GM15510 (cell line): ENCODE results near the gene SLC25A39.
A peak's percentile ranks its signal among the peaks of the same experiment; 100 is the strongest.

ENCODE experiments used
- POLR2A ChIP-seq: IDR thresholded peaks from 3 replicates; pipeline ENCODE4 v1.6.1; 2011; ENCODE audit warnings: borderline replicate concordance; ENCODE audit not compliant: insufficient read length; ENCODE audit errors: extremely low read depth

The SLC25A39 gene

DNA sequence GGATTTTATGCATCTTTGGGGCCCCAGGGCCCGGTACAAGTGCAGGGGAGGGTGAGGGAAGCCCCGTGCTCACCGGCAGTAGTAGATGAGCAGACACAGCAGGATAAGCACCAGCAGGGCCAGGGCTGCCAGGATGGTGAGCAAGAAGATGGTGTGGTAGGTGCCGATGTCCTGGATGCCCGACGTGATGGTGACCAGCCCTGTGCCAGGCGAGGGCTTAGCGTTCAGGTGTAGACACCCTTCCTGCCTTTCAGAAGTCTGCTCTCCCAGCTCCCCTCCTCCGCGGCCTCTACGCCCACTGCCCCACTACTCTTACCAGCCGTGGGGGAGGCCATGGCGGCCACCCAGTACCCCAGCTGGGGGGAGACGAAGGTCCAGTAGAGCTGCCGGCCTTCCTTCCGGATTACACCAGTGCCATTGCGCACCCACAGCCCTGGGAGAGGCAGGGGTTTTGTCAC lies 31.0 kb upstream of the SLC25A39 start:
- no peak for TF ChIP-seq POLR2A

DNA sequence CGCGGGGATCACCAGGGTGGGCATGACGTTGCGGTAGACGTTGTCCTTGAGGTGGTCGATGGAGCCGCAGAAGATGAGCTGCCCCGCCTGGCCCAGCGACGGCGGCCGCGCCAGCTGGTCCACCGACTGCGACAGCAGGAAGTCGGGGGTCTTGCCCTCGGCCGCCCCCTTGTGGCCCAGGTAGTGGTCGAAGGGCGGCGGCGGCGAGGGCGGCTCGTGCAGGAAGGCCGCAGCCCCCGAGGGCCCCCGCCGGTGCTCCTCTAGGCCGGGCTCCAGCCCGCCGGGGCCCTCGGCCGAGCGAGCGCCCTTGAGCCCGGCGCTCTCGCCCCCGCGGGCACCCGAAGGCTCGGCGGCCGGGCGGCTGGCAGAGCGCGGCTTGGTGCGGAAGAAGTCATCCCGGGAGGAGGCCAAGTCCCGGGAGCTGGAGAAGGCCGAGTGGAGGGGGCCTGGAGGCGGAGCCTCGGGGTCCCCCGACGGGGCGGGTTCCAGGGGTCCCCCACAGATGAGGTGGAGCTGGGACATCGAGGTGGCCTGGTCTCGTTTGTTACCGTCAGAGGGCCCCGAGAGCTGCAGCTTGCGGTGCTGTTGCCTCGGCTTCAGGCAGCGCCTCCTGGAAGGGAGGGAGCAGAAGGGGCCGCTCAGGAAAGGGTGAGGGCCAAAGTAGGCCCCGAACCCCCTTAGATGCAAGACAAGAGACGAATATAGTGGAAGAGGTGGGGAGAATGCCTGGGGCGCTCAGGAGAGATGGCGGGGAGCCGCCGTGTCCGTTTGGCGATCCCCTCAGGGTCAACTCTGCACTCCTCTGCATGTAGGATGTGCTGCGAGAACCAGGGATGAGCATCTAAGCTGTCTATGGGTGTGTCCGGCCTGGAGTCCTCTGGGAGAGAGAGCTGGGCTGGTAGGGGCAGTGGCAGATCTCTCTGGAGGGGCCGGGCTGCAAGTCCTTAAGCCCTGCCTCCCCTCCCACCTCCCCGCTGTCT lies 30.2 kb upstream of the SLC25A39 start:
- no peak for TF ChIP-seq POLR2A

DNA sequence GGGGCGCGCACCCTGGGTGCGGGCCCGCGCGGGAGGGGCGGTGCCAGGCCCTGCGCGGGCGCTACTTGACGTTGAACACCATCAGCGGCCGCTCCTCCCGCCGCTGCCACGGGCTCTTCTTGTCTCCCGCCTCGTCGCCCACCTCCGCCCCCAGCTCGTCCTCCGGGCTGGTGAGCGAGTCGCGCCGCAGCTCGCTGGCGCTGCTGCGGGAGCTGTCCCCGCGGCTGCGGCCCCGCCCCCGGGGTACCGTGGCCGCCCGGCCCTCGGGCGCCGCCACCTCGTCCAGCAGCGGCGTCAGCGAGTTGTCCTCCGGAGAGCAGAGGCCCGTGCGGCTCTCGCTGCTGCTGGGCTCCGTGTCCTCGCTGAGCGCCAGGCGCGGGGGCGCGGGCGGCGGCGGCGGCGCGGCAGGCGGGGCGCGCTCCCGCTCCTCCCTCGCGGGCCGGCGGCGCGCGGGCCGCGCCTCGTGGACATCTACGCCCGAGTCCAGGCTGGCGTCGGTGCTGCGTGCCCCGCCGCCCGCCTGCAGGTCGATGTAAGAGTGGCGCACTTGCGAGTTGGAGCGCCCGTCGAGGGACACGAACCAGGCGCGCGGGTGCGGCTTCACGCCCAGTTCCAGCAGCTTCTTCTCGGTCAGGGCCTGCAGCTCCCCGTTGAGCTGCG lies 29.2 kb upstream of the SLC25A39 start:
- no peak for TF ChIP-seq POLR2A

DNA sequence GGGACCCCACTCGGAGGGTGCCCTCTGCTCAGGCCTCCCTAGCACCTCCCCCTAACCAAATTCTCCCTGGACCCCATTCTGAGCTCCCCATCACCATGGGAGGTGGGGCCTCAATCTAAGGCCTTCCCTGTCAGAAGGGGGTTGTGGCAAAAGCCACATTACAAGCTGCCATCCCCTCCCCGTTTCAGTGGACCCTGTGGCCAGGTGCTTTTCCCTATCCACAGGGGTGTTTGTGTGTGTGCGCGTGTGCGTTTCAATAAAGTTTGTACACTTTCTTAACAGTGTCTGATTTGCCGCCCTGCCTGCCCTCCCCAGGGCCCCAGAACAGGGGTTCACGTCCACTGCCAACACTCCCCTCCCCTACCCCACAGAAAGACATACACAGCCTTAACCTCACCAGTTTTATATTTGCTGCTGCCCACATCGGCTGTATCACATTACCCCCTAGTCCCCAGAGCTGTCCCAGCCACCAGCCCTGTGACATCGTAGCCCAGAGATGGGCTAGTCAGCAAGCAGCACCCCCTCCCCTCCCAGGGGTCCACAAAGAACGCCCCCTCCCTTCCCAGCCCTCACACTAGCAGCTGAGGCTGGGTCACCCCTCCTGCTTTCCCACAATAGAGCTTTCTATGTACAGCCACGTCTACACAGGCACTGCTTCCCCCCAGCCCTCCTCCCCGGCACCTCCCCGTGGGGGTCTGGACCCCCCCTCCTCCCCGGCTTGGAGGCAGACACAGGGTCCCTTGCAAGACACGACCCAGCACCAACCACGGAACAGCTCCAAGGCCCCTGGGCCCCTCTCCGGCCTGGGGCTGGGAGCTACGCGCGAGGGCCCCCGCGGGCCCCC lies 28.4 kb upstream of the SLC25A39 start:
- TF ChIP-seq POLR2A: no peak

DNA sequence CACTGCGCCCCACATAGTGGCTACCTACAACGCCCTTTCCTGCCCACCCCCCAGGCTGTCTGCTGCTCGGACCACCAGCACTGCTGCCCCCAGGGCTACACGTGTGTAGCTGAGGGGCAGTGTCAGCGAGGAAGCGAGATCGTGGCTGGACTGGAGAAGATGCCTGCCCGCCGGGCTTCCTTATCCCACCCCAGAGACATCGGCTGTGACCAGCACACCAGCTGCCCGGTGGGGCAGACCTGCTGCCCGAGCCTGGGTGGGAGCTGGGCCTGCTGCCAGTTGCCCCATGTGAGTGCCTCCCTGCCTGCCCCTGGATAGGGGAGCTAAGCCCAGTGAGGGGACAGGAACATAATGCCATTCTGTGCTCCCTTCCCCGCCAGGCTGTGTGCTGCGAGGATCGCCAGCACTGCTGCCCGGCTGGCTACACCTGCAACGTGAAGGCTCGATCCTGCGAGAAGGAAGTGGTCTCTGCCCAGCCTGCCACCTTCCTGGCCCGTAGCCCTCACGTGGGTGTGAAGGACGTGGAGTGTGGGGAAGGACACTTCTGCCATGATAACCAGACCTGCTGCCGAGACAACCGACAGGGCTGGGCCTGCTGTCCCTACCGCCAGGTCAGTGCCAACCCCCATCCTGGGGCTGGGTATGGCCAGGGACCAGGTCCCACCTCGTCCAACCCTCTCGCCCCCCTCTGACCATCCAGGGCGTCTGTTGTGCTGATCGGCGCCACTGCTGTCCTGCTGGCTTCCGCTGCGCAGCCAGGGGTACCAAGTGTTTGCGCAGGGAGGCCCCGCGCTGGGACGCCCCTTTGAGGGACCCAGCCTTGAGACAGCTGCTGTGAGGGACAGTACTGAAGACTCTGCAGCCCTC lies 27.6 kb upstream of the SLC25A39 start:
- no peak for TF ChIP-seq POLR2A

DNA sequence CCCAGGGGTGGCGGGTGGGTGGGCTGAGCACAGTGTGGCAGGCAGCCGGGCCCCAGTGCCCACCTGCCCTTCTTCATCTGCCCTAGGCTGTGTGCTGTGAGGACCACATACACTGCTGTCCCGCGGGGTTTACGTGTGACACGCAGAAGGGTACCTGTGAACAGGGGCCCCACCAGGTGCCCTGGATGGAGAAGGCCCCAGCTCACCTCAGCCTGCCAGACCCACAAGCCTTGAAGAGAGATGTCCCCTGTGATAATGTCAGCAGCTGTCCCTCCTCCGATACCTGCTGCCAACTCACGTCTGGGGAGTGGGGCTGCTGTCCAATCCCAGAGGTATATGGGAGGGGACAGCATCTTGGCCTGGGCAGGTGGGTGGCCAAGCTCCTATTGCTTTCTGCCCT lies 26.8 kb upstream of the SLC25A39 start:
- TF ChIP-seq POLR2A: no peak

DNA sequence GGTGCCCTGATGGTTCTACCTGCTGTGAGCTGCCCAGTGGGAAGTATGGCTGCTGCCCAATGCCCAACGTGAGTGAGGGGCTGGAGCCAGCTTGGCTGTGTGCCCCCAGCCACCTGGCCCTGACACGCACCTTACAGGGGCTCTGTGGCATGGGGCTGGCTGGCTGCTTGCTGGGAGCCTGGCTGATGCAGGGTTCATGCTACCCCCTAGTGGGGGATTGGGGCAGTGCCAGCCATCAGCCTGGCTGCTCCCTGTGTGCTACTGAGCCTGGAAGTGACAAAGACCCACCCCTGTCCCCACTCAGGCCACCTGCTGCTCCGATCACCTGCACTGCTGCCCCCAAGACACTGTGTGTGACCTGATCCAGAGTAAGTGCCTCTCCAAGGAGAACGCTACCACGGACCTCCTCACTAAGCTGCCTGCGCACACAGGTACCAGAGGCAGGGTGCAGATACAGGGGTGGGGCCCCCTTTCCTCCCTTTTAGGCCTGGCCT lies 26.2 kb upstream of the SLC25A39 start:
- TF ChIP-seq POLR2A: no peak

DNA sequence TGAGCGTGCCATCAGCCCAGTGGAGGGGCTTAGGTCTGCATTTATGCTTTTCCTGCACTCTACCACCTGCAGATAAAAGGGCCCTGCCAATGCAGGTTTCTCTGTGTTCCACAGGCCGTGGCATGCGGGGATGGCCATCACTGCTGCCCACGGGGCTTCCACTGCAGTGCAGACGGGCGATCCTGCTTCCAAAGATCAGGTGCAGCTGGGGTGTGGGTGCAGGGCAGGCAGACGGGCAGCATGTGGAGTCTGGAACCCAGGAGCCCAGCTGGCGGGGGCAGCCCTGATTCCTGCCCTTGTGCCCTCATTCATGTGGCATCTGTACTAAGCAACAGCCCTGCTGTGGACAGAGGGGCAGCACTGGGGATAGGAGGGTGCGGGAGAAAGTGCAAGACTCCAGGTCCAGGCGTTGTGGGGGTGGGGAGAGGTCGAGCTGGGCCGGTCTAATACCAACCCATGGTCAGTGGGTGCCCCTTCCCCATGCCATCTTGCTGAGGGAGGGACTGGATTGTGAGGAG lies 25.0 kb upstream of the SLC25A39 start:
- no peak for TF ChIP-seq POLR2A

DNA sequence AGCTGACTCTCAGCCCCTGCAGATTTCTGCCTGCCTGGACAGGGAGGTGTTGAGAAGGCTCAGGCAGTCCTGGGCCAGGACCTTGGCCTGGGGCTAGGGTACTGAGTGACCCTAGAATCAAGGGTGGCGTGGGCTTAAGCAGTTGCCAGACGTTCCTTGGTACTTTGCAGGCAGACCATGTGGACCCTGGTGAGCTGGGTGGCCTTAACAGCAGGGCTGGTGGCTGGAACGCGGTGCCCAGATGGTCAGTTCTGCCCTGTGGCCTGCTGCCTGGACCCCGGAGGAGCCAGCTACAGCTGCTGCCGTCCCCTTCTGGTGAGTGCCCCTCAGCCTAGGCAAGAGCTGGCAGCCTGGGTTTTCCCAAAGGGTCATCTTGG lies 24.4 kb upstream of the SLC25A39 start:
- TF ChIP-seq POLR2A: no peak

DNA sequence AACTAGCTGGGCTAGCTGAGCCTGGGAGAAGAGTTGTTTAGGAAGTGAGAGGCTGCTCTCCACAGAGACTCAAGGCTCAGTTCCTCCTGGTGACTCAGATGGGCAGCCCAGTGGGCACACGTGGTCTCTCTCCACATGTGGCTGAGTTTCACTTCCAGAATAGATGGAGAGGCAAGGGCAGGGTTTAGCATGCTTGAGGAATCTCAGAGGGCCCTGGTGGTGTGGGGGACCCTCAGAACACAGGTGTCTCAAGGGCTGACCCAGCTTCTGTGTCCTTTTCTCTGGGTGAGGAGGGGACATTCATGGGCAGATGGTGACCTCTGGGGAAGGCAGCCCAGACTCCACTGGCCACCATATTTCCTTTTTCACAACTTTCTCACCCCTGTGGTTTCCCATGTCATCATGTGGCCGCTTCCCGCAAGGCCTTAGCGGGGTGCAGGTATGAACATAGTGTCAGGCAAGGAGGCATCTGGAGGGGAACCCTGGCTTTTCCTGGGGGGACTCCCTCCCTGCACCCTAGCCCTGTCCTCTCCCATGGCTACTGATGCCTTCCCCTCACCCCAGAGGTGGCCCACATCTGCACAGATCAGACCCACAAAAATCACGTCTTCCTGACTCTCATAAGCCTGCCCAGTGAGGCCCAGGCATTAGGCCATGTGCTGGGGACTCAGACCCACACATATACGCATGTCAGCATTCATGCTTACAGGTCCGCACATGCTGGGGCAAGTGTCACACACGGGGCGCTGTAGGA lies 23.8 kb upstream of the SLC25A39 start:
- TF ChIP-seq POLR2A: no peak

DNA sequence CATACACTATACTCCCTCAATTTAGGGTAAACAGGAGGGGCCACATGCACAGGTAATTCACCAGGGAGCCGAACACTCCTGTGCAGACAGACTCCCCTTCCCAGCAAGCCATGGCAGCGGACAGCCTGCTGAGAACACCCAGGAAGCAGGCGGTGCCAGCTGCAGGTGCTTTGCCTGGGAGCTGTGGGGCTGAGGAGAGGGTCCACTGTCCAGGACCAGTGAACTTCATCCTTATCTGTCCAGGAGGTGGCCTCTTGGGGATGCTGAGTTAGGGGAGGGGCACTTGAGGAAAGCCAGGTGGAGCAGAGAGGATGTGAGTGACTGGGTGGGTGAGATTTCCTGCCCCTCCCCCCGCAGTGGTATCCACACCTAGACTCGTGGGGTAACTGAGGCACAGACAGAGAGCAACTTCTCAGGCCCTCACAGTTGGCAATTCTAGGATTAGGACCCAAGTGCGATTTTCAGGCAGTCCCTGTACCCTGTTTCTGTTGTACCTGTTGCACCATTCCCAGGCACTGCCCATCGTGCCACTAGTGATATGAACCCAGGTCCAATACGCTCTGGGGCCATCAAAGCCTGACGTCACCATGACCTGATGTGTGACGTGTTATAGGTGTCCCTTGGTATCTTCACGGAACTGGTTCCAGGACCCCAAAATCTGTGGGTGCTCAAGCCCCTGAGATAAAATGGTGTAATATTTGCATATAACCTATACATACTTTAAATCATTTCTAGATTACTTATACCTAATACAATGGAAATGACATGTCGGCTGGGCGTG lies 21.6 kb upstream of the SLC25A39 start:
- no peak for TF ChIP-seq POLR2A

DNA sequence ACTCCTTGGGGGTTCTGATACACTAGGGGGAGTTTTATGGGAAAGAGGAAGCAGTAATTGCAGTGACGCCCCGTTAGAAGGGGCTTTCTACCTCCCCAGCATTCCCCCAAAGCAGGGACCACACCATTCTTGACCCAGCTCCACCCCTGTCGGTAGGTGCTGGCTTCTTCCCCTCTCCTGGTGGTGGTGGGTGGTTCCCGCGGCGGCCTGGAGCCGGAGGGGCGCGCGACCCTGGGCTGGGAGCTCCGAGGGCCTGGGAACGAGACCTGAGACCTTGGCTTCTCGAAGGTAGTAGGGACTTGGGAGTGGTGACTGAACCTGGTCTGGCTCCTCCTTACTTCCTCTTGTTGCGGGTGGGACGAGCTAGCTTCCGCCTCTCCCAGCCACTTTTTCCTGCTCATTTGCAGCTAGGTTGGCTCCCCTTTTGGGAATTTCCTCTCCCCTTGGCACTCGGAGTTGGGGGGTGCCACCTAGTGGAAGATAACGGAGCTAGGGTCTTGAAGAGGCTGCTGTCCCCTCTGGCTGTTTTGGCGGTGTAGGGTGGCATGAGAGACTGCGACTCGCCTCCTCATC lies 20.9 kb upstream of the SLC25A39 start:
- TF ChIP-seq POLR2A: peak; percentile 14

DNA sequence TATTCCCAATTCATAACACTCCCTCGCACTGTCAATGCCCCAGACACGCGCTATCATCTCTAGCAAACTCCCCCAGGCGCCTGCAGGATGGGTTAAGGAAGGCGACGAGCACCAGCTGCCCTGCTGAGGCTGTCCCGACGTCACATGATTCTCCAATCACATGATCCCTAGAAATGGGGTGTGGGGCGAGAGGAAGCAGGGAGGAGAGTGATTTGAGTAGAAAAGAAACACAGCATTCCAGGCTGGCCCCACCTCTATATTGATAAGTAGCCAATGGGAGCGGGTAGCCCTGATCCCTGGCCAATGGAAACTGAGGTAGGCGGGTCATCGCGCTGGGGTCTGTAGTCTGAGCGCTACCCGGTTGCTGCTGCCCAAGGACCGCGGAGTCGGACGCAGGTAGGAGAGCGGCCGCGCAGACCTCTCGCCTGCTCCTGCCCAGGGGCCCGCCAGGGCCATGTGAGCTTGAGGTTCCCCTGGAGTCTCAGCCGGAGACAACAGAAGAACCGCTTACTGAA lies 20.4 kb upstream of the SLC25A39 start, which contains the start of gene GRN:
GRN (plus strand) TSS at position 364 of the 515 bp plus-strand sequence. CDS start 3,863 bp downstream, outside the sequence.
- peak; percentile 93 for TF ChIP-seq POLR2A
